Endodermal cell (in vitro differentiated cells): ENCODE data around the gene GLB1L. TPM values are rescaled to one million over a fixed set of nuclear protein-coding genes. Genes with fewer than 3 reads are reported as not detected.
"Not testable (repeated sequence)": the region's sequence is repeated elsewhere in the genome, so short reads cannot be mapped to it uniquely, and the experiment has no call there.

ENCODE experiments used
- DNase-seq: peaks from one replicate; pipeline ENCODE4 v3.0.0-alpha.2; 2017
- H3K27ac ChIP-seq: 2 replicates; pipeline ENCODE4 v1.5.1; 2013; ENCODE audit warnings: mild to moderate bottlenecking, low read depth, low read length, moderate library complexity
- H3K27me3 ChIP-seq: 2 replicates; pipeline ENCODE4 v1.6.1; 2013; ENCODE audit warnings: mild to moderate bottlenecking, low read length, moderate library complexity; ENCODE audit not compliant: insufficient read depth, control insufficient read depth, poor library complexity, severe bottlenecking
- H3K36me3 ChIP-seq: 2 replicates; pipeline ENCODE4 v1.7.0; 2013; ENCODE audit warnings: mild to moderate bottlenecking, low read length, moderate library complexity; ENCODE audit not compliant: control insufficient read depth, insufficient read depth
- H3K4me1 ChIP-seq: one replicate; pipeline ENCODE4 v1.7.0; 2013; ENCODE audit warnings: low read length; ENCODE audit not compliant: control insufficient read depth, insufficient read depth
- H3K4me3 ChIP-seq: 2 replicates; pipeline ENCODE4 v1.5.1; 2013; ENCODE audit warnings: mild to moderate bottlenecking, low read length, moderate library complexity
- H3K9ac ChIP-seq: 2 replicates; pipeline ENCODE4 v1.6.1; 2013; ENCODE audit warnings: mild to moderate bottlenecking, low read length, moderate library complexity; ENCODE audit not compliant: poor library complexity, severe bottlenecking; ENCODE audit errors: extremely low read depth
- H3K9me3 ChIP-seq: 2 replicates; pipeline ENCODE4 v1.6.1; 2013; ENCODE audit warnings: mild to moderate bottlenecking, low read length, moderate library complexity; ENCODE audit not compliant: control insufficient read depth
- H3K27ac Mint-ChIP-seq: 2 replicates; pipeline ENCODE4 v1.8.0; 2020; ENCODE audit warnings: mixed read lengths
- H3K27me3 Mint-ChIP-seq: 2 replicates; pipeline ENCODE4 v1.8.0; 2021; ENCODE audit warnings: mild to moderate bottlenecking, mixed read lengths; ENCODE audit not compliant: insufficient read depth
- H3K36me3 Mint-ChIP-seq: 2 replicates; pipeline ENCODE4 v1.8.0; 2020; ENCODE audit warnings: low read depth, mixed read lengths
- H3K4me1 Mint-ChIP-seq: 2 replicates; pipeline ENCODE4 v1.8.0; 2020; ENCODE audit warnings: mixed read lengths
- H3K4me3 Mint-ChIP-seq: 2 replicates; pipeline ENCODE4 v1.8.0; 2020; ENCODE audit warnings: mild to moderate bottlenecking, moderate library complexity, mixed read lengths
- H3K9me3 Mint-ChIP-seq: 2 replicates; pipeline ENCODE4 v1.8.0; 2020; ENCODE audit warnings: mild to moderate bottlenecking, mixed read lengths
- CTCF ChIP-seq: fragments of 200-600 bp; sonication (generic); conservative IDR thresholded peaks from 2 replicates; pipeline ENCODE4 v1.5.0; 2021; ENCODE audit warnings: antibody characterized with exemption, mild to moderate bottlenecking
- WGBS, 2 experiments: methylation state at CpG; one replicate each; pipeline versions ENCODE4 v1.1.5 to v1.1.7; 2013; ENCODE audit warnings: missing lambda C conversion rate in 2 of 2, mixed read lengths in 1 of 2; ENCODE audit not compliant: insufficient coverage in 1 of 2, insufficient read length in 1 of 2; 5-methylcytosine and 5-hydroxymethylcytosine counted together
- total RNA-seq, 2 donors: library from RNA; stranded (reverse); fragmentation: NEBNext Ultra II Directional in 1 of 2; extraction: Animal tissue kit (Norgen Biotek cat#: 25700) in 1 of 2; gene quantifications; 2 replicates in 1 of 2; 3 replicates in 1 of 2; pipeline ENCODE4 v1.2.1, GENCODE V29; 2021

The GLB1L gene
- total RNA-seq, 2 donors from 2014 or later: 9.7 to 13.8 TPM

GRCh38 chr2:219289195-219289536, 43.9 kb upstream of the GLB1L start:
- peaks cover 18% of the 10 kb centered on the region for H3K27me3 Mint-ChIP-seq

DNA sequence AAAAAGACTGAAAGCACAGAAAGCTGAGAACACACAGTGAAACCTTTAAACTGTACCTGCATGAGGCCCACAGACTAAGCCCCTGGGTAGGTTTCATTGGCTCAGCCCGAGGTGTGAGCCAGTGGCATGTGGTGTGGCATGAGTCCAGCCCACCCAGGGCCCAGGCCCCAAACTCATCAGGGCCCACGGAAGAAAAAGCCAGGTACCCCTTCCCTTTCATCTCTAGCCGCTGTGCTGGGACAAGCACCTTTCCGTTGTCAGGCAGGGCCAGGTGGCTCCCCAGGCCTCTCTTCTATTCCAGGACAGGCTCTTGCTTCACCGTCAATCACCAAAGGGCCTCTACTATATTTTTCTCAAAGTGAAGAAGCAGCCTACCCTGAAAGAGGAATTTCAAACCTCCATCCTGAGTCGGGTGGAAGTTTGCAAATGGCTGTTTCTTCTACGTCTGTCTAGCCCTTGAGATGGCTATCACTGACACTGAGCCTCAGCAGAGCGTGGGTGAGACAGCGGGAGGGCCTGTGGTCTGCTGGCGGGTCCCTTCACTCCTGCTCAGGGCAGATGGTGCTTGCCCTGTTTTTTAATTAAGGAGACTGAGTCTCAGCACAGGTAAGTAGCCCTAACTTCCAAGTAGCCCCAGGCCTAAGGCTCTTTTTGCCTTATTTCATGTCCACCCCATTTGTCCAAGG, 42.5 kb upstream of the GLB1L start:
- peaks cover 12% of the 10 kb centered on the region for H3K36me3 Mint-ChIP-seq
- Histone ChIP-seq H3K9me3 (no peaks in the 10 kb centered on the region), H3K27ac (no peak overlapping the region), H3K36me3 (peaks cover 19% of the 10 kb centered on the region), H3K9ac (no peak overlapping the region), H3K4me1 (no peaks in the 10 kb centered on the region), H3K27me3 (no peaks in the 10 kb centered on the region), H3K4me3 (no peak overlapping the region)
- H3K27ac Mint-ChIP-seq: no peak overlapping the region
- WGBS, 2 experiments: 91 to 95% methylated on average over 10 of the region's 10 CpGs
- H3K9me3 Mint-ChIP-seq: no peaks in the 10 kb centered on the region
- no peak for DNase-seq
- peaks cover 16% of the 10 kb centered on the region for H3K27me3 Mint-ChIP-seq
- H3K4me3 Mint-ChIP-seq: no peak overlapping the region
- TF ChIP-seq CTCF: no peak
- H3K4me1 Mint-ChIP-seq: peaks cover 3% of the 10 kb centered on the region

More at GRCh38 chr2:219289195-219289536, 43.9 kb upstream of the GLB1L start:
- WGBS, 2 experiments: 86 to 97% methylated on average over 6 of the region's 6 CpGs
- Mint-ChIP-seq H3K4me1 (peaks cover 3% of the 10 kb centered on the region), H3K36me3 (peaks cover 2% of the 10 kb centered on the region), H3K27ac (no peak overlapping the region), H3K9me3 (no peaks in the 10 kb centered on the region), H3K4me3 (no peak overlapping the region)
- Histone ChIP-seq H3K36me3 (peaks cover 6% of the 10 kb centered on the region), H3K27me3 (no peaks in the 10 kb centered on the region), H3K27ac (no peak overlapping the region), H3K4me1 (no peaks in the 10 kb centered on the region), H3K9ac (no peak overlapping the region), H3K9me3 (no peaks in the 10 kb centered on the region), H3K4me3 (no peak overlapping the region)
- TF ChIP-seq CTCF: no peak
- DNase-seq: no peak

DNA sequence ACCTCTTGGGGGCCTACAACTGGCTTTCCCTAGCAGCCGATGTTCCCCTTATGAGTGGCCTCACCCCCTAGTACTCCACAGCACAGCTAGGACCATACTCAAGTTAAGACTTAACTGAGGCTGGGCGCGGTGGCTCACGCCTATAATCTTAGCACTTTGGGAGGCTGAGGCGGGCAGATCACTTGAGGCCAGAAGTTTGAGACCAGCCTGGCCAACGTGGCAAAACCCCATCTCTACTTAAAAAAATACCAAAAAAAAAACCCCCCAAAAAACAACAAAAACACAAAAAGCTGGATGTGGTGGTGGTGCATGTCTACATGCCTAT, 41.8 kb upstream of the GLB1L start:
- not testable (repeated sequence) for H3K9me3 Mint-ChIP-seq, H3K9ac ChIP-seq, H3K4me3 Mint-ChIP-seq, H3K4me1 Mint-ChIP-seq, DNase-seq, H3K4me1 ChIP-seq, H3K27me3 ChIP-seq, H3K27ac ChIP-seq, H3K4me3 ChIP-seq, H3K27ac Mint-ChIP-seq, H3K9me3 ChIP-seq
- 94 to 100% methylated on average over 1 to 6 of the region's 6 CpGs for WGBS, 2 experiments
- peaks cover 26% of the 10 kb centered on the region for H3K36me3 ChIP-seq
- peaks cover 17% of the 10 kb centered on the region for H3K36me3 Mint-ChIP-seq
- H3K27me3 Mint-ChIP-seq: peaks cover 15% of the 10 kb centered on the region
